Esophagus muscularis mucosa (tissue), 4 donors: ENCODE data around the gene IL21R. TPM values are rescaled to one million over a fixed set of nuclear protein-coding genes. Genes with fewer than 3 reads are reported as not detected.
"Not testable (repeated sequence)": the region's sequence is repeated elsewhere in the genome, so short reads cannot be mapped to it uniquely, and the experiment has no call there.

Experiments used
- DNase-seq: peaks from one replicate; pipeline ENCODE4 v3.0.0-alpha.2; 2017; ENCODE audit errors: extremely low spot score
- H3K27ac ChIP-seq, 4 donors: fragments of 200-600 bp; sonication (generic); replicated peaks in 1 of 4; 1 replicate in 3 of 4; 2 replicates in 1 of 4; pipeline ENCODE4 v1.5.1; 2016 to 2019; ENCODE audit warnings: mild to moderate bottlenecking in 1 of 4
- H3K27me3 ChIP-seq, 4 donors: fragments of 200-600 bp; sonication (generic); one replicate each; pipeline versions ENCODE4 v1.5.1 to v1.6.0; 2016 to 2019
- H3K36me3 ChIP-seq, 4 donors: fragments of 200-600 bp; sonication (generic); one replicate each; pipeline ENCODE4 v1.5.1; 2016 to 2019
- H3K4me1 ChIP-seq, 4 donors: fragments of 200-600 bp; sonication (generic); one replicate each; pipeline ENCODE4 v1.5.1; 2016 to 2019
- H3K4me3 ChIP-seq, 4 donors: fragments of 200-600 bp; sonication (generic); 1 replicate in 2 of 4; 2 replicates in 2 of 4; pipeline ENCODE4 v1.5.1; 2016 to 2019; ENCODE audit warnings: mild to moderate bottlenecking in 4 of 4, moderate library complexity in 1 of 4
- H3K9me3 ChIP-seq, 4 donors: fragments of 200-600 bp; sonication (generic); 1 replicate in 3 of 4; 2 replicates in 1 of 4; pipeline ENCODE4 v1.5.1; 2016 to 2019
- EP300 ChIP-seq: sonication (generic); formaldehyde crosslinking; IDR thresholded peaks from one replicate; pipeline ENCODE4 v1.6.1; 2017; ENCODE audit warnings: antibody characterized with exemption
- POLR2A ChIP-seq: fragments of 450-650 bp; IDR thresholded peaks from one replicate; pipeline ENCODE4 v1.6.1; 2017; ENCODE audit warnings: antibody characterized with exemption, moderate library complexity, mild to moderate bottlenecking, low read depth
- POLR2AphosphoS5 ChIP-seq, 2 donors: sonication (generic); formaldehyde crosslinking; IDR thresholded peaks; one replicate each; pipeline ENCODE4 v1.6.1; 2017; ENCODE audit warnings: antibody characterized with exemption in 2 of 2
- WGBS: methylation state at CpG from one replicate; pipeline ENCODE4 v1.1.5; 2018; 5-methylcytosine and 5-hydroxymethylcytosine counted together
- intact Hi-C: fragments of 100-400 bp; cut with DNase I; formaldehyde crosslinking; loops from one replicate; pipeline ENCODE4 v1.15.1; 2023
- total RNA-seq, 4 donors: library from RNA; depleted of rRNA; stranded (reverse); fragments of >200 nt; gene quantifications; one replicate each; pipeline versions ENCODE4 v1.1.0 to v1.2.1, GENCODE V29; 2016
- TF ChIP-seq, protein P1 (sequence below), 3 experiments: fragments of 200-600 bp in 2 of 3; fragments of 450-650 bp in 1 of 3; sonication (generic) in 2 of 3; IDR thresholded peaks; one replicate each; pipeline ENCODE4 v1.5.1; 2017 to 2019; ENCODE audit warnings: antibody characterized with exemption in 3 of 3, mild to moderate bottlenecking in 2 of 3, moderate library complexity in 1 of 3

Gene IL21R
- total RNA-seq, 4 donors from 2014 or later, result under 0.01 to 0.50 (median 0.17) TPM; not detected in 1

DNA sequence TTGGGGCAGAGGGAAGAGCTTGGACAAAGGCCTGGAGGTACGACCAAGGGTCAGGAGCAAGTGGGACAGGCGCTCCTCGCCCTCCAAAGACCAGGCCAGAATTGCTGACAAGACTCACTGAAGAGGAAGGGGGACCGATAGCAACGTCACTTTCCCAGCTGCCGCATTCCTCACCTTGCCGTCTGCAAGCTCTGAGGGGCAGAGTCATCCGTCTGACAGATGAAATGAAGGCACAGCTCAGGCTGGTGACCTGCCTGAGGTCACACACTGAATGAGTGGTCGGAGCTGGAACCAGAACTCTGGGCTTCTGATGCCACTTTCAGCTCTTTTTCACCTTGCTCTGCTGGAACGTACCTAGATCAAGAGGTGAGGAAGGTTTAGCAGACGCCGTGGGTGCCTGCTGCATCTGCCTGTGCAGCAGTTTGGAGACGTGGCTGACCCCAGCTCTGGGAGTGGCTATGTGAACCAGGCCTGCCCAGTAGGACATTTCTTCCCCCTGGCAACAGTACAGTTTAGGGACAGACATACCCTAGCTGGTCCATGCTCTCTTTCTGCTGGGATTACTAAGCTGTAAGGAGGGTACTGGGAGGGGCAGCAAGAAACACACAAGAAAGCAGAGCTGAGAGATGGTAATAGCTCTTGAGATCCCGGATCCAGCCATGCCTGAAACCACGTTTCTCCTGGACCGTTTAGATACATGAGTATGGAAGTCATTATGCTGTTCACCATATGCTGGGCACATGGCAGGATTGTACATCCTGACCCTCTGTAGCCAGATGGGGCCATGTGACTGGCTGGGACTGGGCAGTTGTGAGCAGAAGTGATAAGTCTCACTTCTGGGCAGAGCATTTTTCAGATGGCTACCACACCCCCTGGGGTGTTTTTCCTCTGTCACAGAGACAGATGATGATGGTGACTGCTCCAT is 50.9 kb downstream of the IL21R start:
- no peak overlapping the region for H3K4me3 ChIP-seq
- no peak for DNase-seq
- peaks cover 0 to 25% (median 4%) of the 10 kb centered on the region in 4 donors for H3K27me3 ChIP-seq
- TF ChIP-seq EP300 (no peak), POLR2AphosphoS5 (IDR thresholded peaks at IDR 0.05) (no peak), POLR2A (no peak)
- TF ChIP-seq, protein P1, sequence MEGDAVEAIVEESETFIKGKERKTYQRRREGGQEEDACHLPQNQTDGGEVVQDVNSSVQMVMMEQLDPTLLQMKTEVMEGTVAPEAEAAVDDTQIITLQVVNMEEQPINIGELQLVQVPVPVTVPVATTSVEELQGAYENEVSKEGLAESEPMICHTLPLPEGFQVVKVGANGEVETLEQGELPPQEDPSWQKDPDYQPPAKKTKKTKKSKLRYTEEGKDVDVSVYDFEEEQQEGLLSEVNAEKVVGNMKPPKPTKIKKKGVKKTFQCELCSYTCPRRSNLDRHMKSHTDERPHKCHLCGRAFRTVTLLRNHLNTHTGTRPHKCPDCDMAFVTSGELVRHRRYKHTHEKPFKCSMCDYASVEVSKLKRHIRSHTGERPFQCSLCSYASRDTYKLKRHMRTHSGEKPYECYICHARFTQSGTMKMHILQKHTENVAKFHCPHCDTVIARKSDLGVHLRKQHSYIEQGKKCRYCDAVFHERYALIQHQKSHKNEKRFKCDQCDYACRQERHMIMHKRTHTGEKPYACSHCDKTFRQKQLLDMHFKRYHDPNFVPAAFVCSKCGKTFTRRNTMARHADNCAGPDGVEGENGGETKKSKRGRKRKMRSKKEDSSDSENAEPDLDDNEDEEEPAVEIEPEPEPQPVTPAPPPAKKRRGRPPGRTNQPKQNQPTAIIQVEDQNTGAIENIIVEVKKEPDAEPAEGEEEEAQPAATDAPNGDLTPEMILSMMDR (IDR thresholded peaks at IDR 0.05), result no peak
- H3K4me1 ChIP-seq, result peaks cover 5 to 20% (median 13%) of the 10 kb centered on the region in 4 donors
- no peaks in the 10 kb centered on the region for H3K36me3 ChIP-seq
- no peak overlapping the region for H3K27ac ChIP-seq
- intact Hi-C loops, result loop anchor here (5.0 kb wide), 2 partner anchors 81 to 286 kb away; no protein-coding TSS in a partner anchor
- no peaks in the 10 kb centered on the region for H3K9me3 ChIP-seq
- 67% methylated on average over 12 of the region's 16 CpGs for WGBS

DNA sequence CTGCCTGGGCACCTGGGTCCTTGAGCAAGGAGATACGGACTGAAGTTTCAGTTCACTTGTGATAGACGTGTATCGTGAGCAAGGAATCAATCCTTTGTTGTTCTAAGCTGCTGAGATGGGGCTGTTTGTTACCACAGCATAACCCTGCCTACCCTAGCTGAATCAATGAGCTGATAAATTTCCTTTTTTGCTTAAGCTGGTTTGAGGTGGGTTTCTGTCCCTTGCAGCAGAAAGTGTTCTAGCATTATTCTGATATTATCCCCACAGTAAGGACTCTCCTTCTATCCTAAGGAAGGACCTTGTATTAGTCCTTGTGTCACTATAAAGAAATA is 51.5 kb downstream of the IL21R start:
- H3K4me3 ChIP-seq, result no peak overlapping the region
- WGBS, result 100% methylated on average over 3 of the region's 3 CpGs

GRCh38 chr16:27455700-27456099 is 53.7 kb downstream of the IL21R start:
- WGBS, result 59% methylated on average over 10 of the region's 12 CpGs
- H3K36me3 ChIP-seq, result peaks cover under 1 to 17% (median 14%) of the 10 kb centered on the region in 4 donors
- no peak overlapping the region for H3K4me3 ChIP-seq
- H3K27ac ChIP-seq, result no peak overlapping the region
- no peak for TF ChIP-seq POLR2A
- no peak for TF ChIP-seq POLR2AphosphoS5 (IDR thresholded peaks at IDR 0.05)
- peaks cover 7 to 21% (median 16%) of the 10 kb centered on the region in 4 donors for H3K4me1 ChIP-seq
- peaks cover 0 to under 1% (median 0%) of the 10 kb centered on the region in 4 donors for H3K27me3 ChIP-seq
- no peak for DNase-seq
- no peaks in the 10 kb centered on the region for H3K9me3 ChIP-seq
- intact Hi-C loops, result loop anchor here (2.0 kb wide), 1 partner anchor 301 kb away; no protein-coding TSS in a partner anchor

More for the DNA sequence above, 51.5 kb downstream of the IL21R start:
- Histone ChIP-seq H3K9me3 (no peaks in the 10 kb centered on the region), H3K36me3 (no peaks in the 10 kb centered on the region), H3K27me3 (peaks cover 0 to 18% (median 4%) of the 10 kb centered on the region in 4 donors), H3K27ac (no peak overlapping the region), H3K4me1 (peaks cover 5 to 20% (median 13%) of the 10 kb centered on the region in 4 donors)
- no peak for TF ChIP-seq POLR2A
- TF ChIP-seq, protein P1 (IDR thresholded peaks at IDR 0.05), result no peak
- TF ChIP-seq EP300, result no peak
- TF ChIP-seq POLR2AphosphoS5 (IDR thresholded peaks at IDR 0.05), result no peak
- intact Hi-C loops, result loop anchor here (5.0 kb wide), 2 partner anchors 81 to 286 kb away; no protein-coding TSS in a partner anchor
- DNase-seq, result no peak

- H3K27ac ChIP-seq, H3K4me3 ChIP-seq, DNase-seq, H3K27me3 ChIP-seq, H3K9me3 ChIP-seq: not testable (repeated sequence)
- WGBS, result 85% methylated on average over 17 of the region's 17 CpGs
- Histone ChIP-seq H3K36me3 (peaks cover 16 to 36% (median 32%) of the 10 kb centered on the region in 4 donors), H3K4me1 (peaks cover 17 to 40% (median 33%) of the 10 kb centered on the region in 4 donors)
- intact Hi-C loops, result loop anchor here (1.0 kb wide), 1 partner anchor 278 kb away; no protein-coding TSS in a partner anchor
Measured at GRCh38 chr16:27457605-27457900, 55.6 kb downstream of the IL21R start.

DNA sequence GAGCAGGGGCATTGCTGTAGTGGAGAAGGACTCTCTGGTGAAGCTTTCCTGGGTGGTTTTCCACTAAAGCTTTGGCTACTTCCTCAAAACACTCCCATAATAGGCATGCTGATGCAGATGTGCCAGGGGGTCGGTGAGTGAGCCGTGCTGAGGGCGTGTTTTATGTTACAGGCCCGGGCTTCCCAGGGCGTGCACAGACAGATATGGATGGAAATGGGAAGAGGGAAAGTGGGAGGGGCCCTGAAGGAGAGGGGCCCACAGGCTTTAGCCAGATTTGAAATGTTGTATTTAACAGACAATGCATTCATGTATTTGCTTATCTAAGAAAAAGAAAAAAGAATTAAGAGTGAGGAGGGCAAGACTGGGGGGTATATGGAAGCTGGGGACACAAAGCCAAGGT is 56.3 kb downstream of the IL21R start:
- no peaks in the 10 kb centered on the region for H3K27me3 ChIP-seq
- H3K9me3 ChIP-seq, result no peaks in the 10 kb centered on the region
- H3K4me1 ChIP-seq, result peaks cover 17 to 40% (median 34%) of the 10 kb centered on the region in 4 donors
- DNase-seq, result no peak
- 62% methylated on average over 5 of the region's 5 CpGs for WGBS
- intact Hi-C loops, result no loop called here
- H3K27ac ChIP-seq, result no peak overlapping the region
- H3K4me3 ChIP-seq, result no peak overlapping the region
- H3K36me3 ChIP-seq, result peaks cover 23 to 43% (median 39%) of the 10 kb centered on the region in 4 donors
- TF ChIP-seq POLR2AphosphoS5 (IDR thresholded peaks at IDR 0.05) (no peak), POLR2A (no peak), EP300 (no peak)
- TF ChIP-seq, protein P1 (IDR thresholded peaks at IDR 0.05), result no peak
